OCI-LY3 (cell line): ENCODE measurements around the gene MON1B.

Experiments used
- EZH2phosphoT487 ChIP-seq: fragments of 200-600 bp; shearing (Covaris generic); IDR thresholded peaks from 2 replicates; pipeline ENCODE4 v1.6.1; 2018; ENCODE audit warnings: antibody characterized with exemption, mixed run types, low read depth
- TF ChIP-seq, protein P1 (sequence below): fragments of 200-600, 300-600 bp; sonication (generic); IDR thresholded peaks from 2 replicates; pipeline ENCODE4 v1.5.1; 2014; ENCODE audit warnings: antibody characterized with exemption, low read length, low read depth

DNA sequence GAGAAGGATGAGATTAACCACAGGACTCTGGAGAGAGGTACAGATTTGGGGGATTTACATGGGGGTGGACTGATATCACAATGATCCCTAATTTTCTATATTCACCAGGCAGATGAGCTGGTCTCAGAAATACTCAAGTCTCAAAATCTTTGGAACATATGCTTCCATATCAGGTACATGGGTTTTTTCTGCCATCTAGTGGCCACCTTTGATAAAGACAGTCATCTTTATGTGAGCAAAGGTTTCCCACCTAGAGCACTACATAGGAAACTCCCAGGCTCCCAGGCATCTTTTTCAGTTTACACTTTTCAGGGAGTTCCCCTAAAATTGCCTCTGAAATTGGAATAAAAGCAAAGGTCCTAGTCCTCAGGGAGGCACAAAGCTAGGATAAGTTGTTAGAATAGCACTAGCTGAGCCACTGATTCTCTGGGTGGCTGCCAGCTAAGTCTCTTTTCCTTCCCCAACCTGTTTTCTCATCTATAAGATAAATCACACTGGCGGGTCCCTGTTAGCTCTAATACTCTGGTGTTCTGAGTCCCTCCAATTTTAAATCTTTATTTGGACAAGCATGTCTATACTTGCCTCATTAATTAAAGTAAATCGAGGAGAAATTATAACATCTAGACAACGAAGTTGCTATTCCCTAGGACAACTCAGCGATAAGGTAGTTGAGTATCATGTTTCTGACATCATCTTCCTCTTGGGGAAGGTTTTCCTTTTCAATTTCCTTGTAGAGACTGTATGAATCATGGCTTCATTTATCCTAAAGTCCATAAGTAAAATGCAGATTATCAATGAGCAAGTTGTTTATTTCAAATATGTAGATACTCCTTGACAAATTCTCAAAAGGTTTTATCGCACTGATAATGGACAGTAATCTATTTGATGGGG, 19.0 kb upstream of the MON1B start:
- TF ChIP-seq, protein P1, sequence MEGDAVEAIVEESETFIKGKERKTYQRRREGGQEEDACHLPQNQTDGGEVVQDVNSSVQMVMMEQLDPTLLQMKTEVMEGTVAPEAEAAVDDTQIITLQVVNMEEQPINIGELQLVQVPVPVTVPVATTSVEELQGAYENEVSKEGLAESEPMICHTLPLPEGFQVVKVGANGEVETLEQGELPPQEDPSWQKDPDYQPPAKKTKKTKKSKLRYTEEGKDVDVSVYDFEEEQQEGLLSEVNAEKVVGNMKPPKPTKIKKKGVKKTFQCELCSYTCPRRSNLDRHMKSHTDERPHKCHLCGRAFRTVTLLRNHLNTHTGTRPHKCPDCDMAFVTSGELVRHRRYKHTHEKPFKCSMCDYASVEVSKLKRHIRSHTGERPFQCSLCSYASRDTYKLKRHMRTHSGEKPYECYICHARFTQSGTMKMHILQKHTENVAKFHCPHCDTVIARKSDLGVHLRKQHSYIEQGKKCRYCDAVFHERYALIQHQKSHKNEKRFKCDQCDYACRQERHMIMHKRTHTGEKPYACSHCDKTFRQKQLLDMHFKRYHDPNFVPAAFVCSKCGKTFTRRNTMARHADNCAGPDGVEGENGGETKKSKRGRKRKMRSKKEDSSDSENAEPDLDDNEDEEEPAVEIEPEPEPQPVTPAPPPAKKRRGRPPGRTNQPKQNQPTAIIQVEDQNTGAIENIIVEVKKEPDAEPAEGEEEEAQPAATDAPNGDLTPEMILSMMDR: peak; percentile 84
- no peak for TF ChIP-seq EZH2phosphoT487
